ENCODE results near the gene SGCG.

GRCh38 chr13:23279321-23279720 lies 98.5 kb downstream of the SGCG start:
- TF ChIP-seq CTCF (IDR thresholded peaks at IDR 0.05) = no peak
- no peak for TF ChIP-seq POLR2A (IDR thresholded peaks at IDR 0.05)
- no peak for TF ChIP-seq POLR2AphosphoS5 (IDR thresholded peaks at IDR 0.05; ENCODE audit: insufficient read depth in 1 of 2, low read depth in 1 of 2)

Measured in vagina (tissue), 2 donors.